Activated CD8-positive, alpha-beta memory T cell treated with anti-CD3 and anti-CD28 coated beads for 36 hours (primary cell): ENCODE measurements around the gene GDPD5. TPM values are rescaled to one million over a fixed set of nuclear protein-coding genes. Genes with fewer than 3 reads are reported as not detected.

ENCODE experiments used
- CTCF ChIA-PET: fragments of 350-600 bp; sonication (Branson Sonifier 250); formaldehyde crosslinking; loops from one replicate; lab custom pipeline; 2021; ENCODE audit warnings: antibody characterized with exemption; lab: Charles Lee
- POLR2A ChIA-PET: fragments of 350-600 bp; sonication (Branson Sonifier 250); formaldehyde crosslinking; loops from one replicate; lab custom pipeline; 2021; ENCODE audit warnings: antibody characterized with exemption; lab: Charles Lee
- total RNA-seq, 2 experiments: library from RNA; stranded (reverse); gene quantifications; one replicate each; pipeline ENCODE4 v1.2.3, GENCODE V29; 2021

Gene GDPD5
- total RNA-seq, 2 experiments from 2014 or later: 7.2 to 7.3 TPM

- ChIA-PET CTCF (interaction anchor here (0.8 to 1.3 kb wide), 4 partner anchors 15 to 139 kb away, joined by 3 to 5 read pairs (median 4); partner anchors contain the start of gene SERPINH1), POLR2A (interaction anchor here (0.5 kb wide), 1 partner anchor 385 kb away, joined by 4 read pairs; no protein-coding TSS in a partner anchor)
Observed at GRCh38 chr11:75523811-75524664, 1.7 kb downstream of the GDPD5 start.

DNA sequence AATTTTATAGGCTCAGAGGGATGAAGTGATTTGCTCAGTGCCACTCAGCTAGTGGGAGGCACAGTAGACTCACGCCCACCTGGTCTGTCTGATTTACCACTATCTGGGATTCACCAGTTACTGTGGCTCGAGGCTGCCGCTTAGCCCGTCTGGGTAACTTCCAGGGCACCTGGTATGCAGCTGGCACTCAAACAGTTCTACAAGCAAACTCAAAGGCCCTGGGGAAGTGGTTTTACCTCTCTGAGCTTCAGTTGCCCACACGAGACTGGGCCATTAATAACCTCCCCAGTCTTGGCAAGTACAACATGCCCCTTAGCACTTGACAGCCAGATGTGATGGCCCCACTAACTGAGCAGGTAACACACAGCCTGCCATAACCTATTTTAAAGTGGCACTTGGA, 2.6 kb downstream of the GDPD5 start:
- ChIA-PET POLR2A (no interaction called here), CTCF (interaction anchor here (0.5 to 1.3 kb wide), 4 partner anchors 14 to 194 kb away, joined by 3 to 5 read pairs (median 3); no protein-coding TSS in a partner anchor)

DNA sequence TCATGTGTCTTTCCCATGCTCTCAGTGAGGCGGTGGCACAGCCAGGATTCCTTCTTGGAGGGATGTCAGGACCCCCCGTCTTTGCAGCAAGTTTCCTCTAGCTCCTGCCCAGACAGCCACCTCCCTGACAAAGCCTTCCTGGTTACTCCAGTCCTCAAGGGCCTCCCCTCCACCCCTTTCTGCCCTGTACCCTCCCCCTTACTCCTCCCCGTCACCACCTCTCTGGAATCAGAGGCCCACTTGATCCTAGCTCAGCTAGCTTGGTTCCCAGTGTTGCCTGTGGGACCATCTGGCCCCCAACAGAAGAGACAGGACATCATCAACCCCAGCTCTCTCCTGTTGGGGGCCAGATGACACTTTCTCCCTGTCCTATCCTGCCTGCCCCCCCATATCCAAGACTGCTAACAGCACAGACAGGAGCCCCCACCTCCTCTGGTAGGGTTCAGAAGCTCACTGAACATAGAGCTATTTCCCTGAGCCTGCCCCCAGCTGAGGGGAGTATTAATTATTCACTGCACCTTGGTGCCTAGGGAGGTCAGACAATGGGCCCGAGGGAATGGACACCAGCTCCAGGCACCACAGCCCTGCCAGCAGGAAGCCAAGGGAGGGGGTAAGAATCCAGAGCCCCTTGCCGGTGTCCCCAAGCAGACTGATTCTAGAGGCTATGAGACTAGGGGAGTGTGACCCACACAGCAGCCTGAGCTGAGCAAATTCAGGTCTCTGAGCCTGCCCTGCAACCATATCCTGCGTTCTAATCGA, 3.3 kb downstream of the GDPD5 start:
- ChIA-PET CTCF (interaction anchor here (0.5 to 1.3 kb wide), 4 partner anchors 15 to 193 kb away, joined by 3 to 5 read pairs (median 3); no protein-coding TSS in a partner anchor), POLR2A (no interaction called here)

DNA sequence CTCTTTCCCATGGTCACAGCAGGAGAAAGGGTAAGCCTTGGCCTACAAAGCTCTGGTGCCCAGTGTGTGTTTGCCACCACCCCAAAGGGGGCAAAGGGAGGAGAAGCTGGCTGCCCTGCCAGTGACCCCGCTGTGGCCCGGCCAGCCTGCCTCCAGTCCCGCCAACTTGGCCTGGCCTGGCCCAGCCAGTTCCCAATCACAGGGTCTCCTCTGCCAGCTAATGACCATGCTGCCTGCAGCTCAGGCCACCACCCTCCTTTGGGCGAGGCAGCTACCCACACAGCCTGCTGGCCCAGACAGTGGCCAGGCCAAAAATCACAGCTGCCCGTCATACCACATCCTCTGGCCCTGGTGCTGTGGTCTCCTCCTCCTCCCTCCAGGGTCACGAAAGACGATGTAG, 5.1 kb downstream of the GDPD5 start:
- CTCF ChIA-PET: interaction anchor here (1.1 to 2.1 kb wide), 2 partner anchors 11 to 75 kb away, joined by 3 to 7 read pairs; no protein-coding TSS in a partner anchor

DNA sequence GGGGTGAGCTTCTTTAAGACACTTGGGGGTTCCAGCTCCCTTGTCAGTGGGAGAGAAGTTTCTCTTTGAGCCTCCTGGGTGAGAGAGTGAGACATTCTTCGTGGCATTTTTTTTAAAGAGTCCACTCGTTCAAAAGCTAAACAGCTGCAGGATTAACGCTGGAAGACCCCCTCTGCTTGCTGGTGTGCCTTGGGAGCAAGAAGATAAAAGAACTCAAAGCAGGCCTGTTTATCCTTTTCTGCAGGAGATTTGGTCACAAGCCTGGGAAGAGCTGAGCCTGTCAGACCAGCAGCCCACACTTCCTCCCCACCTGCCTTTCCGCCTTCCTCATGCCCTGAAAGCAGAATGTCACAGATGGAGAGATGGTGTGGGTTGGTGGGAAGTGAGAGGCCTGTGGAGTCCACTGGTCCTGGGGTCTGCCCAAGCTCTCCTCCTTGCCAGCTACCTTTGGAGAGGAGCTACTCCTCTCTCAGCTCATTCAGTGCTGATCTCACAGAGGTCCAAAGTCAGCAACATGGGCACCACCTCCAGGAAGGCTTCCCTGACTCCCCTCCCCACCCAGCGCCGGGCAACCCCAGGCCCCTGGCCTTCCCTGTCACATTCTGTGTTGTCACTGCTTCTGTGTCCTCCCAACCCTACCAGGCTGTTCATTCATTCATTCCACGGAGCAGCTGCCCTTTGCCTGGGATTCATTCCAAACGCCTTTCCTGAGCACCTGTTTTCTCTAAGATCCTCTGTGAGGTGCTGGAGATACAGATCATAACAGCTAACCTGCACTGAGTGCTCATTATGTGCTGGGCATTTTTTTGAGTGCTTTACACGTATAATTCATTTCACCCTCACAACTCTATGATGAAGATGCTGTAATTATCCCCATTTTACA, 6.7 kb downstream of the GDPD5 start:
- POLR2A ChIA-PET: interaction anchor here (0.6 kb wide), 1 partner anchor 126 kb away, joined by 5 read pairs; no protein-coding TSS in a partner anchor
- CTCF ChIA-PET: interaction anchor here (1.0 to 2.1 kb wide), 2 partner anchors 14 to 74 kb away, joined by 3 to 7 read pairs; no protein-coding TSS in a partner anchor

More for the DNA sequence above, 5.1 kb downstream of the GDPD5 start:
- POLR2A ChIA-PET: no interaction called here

GRCh38 chr11:75518204-75518549, 7.6 kb downstream of the GDPD5 start:
- CTCF ChIA-PET: interaction anchor here (1.0 to 1.1 kb wide), 2 partner anchors 15 to 67 kb away, joined by 3 read pairs; no protein-coding TSS in a partner anchor
- POLR2A ChIA-PET: no interaction called here

DNA sequence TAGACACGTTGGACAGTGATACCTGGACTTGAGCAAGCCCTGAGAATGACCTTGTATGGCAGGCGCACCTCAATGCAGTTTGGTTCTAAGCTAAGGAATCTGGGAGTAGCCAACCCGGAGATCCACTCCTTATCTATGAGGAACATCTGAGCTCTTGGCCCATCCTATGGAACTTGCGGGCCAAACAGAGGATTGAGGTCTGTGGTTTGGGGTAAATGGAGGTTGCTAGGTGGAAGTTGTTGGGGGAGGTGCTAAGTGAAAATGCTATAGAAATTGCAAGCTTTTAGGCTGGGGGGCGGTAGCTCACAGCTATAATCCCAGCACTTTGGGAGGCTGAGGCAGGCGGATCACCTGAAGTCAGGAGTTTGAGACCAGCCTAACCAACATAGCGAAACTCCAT, 8.9 kb downstream of the GDPD5 start:
- POLR2A ChIA-PET: interaction anchor here (0.7 kb wide), 1 partner anchor 12 kb away, joined by 3 read pairs; no protein-coding TSS in a partner anchor
- CTCF ChIA-PET: interaction anchor here (1.1 kb wide), 1 partner anchor 66 kb away, joined by 3 read pairs; no protein-coding TSS in a partner anchor

DNA sequence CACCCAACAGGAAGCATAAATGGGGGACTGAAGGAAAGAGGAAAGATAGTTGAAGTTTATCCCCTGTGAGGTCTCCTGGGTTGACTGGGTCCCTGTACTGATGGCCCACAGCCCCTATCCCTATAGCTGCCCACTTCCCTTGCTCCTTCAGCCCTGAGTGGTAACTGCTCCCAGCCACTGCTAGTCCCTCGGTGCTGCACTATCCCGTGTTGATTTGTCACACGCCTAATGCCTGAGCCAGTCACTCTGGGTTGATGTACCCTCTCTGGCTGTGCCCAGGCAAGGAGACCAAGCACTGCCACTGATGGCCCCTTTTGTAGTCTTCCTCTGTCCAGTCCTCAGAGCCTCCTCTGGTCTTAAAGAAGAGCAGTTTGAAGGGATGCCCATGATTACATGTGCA, 9.6 kb downstream of the GDPD5 start:
- POLR2A ChIA-PET: no interaction called here
- CTCF ChIA-PET: interaction anchor here (1.4 kb wide), 1 partner anchor 14 kb away, joined by 3 read pairs; no protein-coding TSS in a partner anchor

- CTCF ChIA-PET: no interaction called here
- POLR2A ChIA-PET: no interaction called here
Observed at GRCh38 chr11:75514596-75514995, 11.1 kb downstream of the GDPD5 start.

DNA sequence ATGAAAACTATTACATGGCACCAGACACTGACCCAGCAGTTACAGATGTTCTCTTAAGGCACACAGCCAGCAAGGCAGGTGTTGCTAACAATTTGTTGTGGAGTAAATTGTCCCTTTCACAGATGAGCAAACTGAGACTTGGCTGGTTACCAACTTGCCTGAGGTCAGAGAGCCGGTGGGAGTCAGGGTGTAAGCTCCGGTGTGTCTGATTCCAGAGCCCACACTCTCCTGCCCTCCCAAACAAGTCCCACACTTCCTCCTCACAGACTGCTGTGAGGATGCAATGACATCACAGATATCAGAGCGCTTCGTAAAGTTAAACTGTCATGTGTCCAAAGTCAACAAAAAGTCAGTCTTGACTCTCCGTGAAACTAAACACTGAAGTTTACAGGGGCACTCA, 12.5 kb downstream of the GDPD5 start:
- ChIA-PET POLR2A (no interaction called here), CTCF (no interaction called here)

DNA sequence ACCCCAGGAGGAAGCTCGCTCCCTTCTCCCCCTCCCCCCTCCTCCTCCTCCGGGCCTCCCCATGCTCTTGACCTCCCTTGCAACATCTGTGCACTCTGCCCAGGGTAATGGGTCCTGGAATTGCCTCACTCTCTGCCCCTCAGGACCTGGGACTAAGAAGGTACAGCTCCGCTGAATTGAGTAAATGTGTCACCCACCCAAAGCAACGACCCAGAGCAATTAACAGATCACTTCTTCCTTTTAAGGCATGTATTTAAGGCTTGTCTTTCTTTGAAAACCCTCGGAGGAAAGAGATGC, 15.1 kb downstream of the GDPD5 start:
- POLR2A ChIA-PET: no interaction called here
- CTCF ChIA-PET: no interaction called here

DNA sequence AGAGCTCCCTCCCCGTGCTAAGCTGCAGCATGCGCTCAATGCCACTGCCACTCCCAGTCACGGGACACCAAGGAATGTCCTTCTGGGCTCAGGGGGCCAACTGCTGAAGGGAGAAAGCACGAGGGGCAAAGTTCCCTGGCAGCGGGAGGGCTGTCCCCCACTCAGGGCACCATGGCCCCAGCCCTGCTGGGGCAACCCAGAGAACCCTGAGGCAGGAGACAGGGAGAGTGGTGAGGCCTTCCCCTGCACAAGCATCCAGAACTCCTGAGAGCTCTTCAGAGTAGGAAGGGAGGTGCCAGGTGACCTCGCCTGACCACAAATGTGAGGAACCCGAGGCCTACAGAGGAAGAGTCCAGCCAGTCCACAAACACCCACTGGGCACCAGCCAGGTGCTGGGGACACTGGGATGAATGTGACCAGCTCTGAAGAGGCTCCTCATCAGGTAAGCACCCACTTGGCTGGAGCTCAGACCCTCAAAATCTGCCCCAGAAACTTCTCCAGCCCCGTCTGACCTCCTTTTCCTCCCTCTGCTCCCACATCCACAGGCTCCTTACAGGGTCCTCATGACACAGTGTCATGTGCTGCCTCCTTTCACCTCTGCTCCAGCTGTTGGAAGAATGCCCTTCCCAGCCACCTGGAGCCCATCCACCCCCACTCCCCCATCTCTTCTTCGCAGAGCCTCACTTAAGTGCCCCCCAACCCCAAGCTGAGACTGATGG, 15.6 kb downstream of the GDPD5 start:
- CTCF ChIA-PET: interaction anchor here (0.8 kb wide), 1 partner anchor 15 kb away, joined by 3 read pairs; the partner anchor contains the start of gene GDPD5

GRCh38 chr11:75509020-75509720, 16.6 kb downstream of the GDPD5 start:
- ChIA-PET POLR2A (no interaction called here), CTCF (interaction anchor here (0.8 kb wide), 1 partner anchor 16 kb away, joined by 3 read pairs; the partner anchor contains the start of gene GDPD5)

More for the DNA sequence above, 15.6 kb downstream of the GDPD5 start:
- POLR2A ChIA-PET: no interaction called here

DNA sequence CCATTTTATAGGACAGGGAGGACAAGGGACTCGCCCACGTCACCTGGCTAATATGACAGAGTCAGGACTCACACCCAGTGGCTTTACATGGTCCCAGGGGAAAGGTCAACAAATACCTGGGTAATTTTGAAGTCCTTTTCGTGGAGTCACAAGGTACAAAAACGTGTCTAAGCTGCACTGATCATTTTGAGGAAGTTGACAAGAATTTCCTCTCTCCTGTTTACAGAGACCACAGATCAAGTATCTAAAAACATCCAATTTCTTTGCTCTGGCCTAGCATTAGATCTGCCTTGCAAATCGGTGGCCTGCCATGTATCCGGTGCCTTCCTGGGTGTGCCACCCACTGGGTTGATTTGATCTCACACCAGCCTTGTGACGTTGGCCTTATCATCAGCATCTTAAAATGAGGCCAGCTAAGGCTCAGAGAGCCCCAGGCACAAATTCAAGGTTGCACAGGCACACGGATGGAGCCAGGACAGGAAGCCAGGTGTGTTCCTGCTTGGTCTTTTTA, 17.6 kb downstream of the GDPD5 start:
- POLR2A ChIA-PET: no interaction called here
- CTCF ChIA-PET: interaction anchor here (1.2 kb wide), 1 partner anchor 24 kb away, joined by 5 read pairs; no protein-coding TSS in a partner anchor

DNA sequence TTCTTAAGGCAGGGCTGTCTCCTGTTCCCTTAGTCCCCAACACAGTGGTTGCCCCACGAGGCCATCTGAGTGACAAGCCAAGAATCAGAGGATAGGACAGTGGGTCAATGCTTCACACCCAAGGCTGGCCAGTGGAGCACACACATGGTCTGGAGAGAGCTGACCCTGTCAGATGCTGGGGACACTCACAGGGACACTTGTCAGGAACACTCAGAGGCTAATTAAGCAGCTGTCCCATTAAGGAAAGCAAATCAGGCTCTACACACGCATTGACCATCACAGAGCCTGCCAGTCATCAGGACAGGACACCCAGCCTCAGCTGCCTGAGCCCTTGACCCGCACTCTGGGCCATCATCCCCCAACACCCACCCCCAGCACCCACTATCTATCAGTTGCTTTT, 18.2 kb downstream of the GDPD5 start:
- POLR2A ChIA-PET: no interaction called here
- CTCF ChIA-PET: interaction anchor here (1.2 kb wide), 1 partner anchor 24 kb away, joined by 5 read pairs; no protein-coding TSS in a partner anchor

DNA sequence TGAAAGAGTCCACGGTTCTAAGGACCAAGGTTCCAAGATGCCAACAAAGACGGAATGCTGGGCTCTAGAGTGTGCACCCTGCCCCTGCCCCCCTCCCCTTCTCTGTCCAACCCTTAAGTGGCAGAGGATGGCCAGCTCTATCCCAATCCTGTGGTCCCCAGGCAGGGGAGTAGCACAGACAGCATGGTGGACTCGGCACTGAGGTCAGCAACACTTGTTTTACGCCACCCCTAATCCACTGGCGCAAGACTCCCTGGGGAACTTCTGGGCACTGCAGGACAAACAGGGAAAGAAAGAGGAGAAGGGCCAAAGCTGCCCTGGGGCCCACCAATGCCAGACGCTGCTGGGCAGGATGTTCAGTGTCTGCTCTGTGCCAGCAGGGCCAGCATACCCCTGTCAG, 18.9 kb downstream of the GDPD5 start:
- POLR2A ChIA-PET: no interaction called here
- CTCF ChIA-PET: no interaction called here
